Ureter (tissue), 1 donor: Measurements from ENCODE around the gene CPVL. TPM values are rescaled to one million over a fixed set of nuclear protein-coding genes. Genes with fewer than 3 reads are reported as not detected.

Experiments
- DNase-seq: peaks from one replicate; pipeline ENCODE4 v3.0.0-alpha.2; 2020; ENCODE audit warnings: low spot score
- total RNA-seq: library from RNA; stranded (reverse); gene quantifications from one replicate; pipeline ENCODE4 v1.2.4, GENCODE V29; 2023
- donor health status: DM: yes; HTN: yes; CAD: no.

The CPVL gene
- total RNA-seq, 1 donor from 2014 or later, result 15.6 TPM

DNA sequence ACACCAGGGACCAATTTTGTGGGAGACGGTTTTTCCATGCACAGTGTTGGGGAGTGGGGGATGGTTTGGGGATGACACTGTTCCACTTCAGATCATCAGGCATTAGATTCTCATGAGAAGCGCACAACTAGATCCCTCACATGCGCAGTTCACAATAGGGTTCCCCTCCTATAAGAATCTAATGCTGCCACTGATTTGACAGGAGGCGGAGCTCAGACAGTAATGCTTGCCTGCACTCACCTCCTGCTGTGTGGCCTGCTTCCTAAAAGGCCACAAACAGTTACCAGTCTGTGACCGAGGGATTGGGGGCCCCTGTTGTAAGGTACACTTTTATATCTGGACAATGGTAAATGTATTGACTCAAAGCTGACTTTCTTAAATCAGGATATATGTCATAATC is 142.6 kb downstream of the CPVL start:
- DNase-seq, result no peak

DNA sequence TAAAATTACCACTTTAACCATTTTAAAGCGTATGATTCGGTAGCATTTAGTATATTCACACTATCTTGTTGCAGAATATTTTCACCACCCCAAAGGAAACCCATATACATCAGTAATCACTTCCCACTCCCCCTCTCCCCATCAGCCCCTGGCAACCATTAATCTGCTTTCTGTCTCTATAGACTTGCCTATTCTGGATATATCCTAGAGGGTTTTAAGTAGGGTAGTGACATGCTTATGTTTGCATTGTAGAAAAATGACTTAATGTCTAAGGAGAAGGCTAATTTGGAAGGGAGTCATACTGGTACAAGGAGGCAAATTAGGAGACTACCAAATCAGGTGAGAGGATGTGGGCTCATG is 145.6 kb downstream of the CPVL start:
- DNase-seq, result no peak

DNA sequence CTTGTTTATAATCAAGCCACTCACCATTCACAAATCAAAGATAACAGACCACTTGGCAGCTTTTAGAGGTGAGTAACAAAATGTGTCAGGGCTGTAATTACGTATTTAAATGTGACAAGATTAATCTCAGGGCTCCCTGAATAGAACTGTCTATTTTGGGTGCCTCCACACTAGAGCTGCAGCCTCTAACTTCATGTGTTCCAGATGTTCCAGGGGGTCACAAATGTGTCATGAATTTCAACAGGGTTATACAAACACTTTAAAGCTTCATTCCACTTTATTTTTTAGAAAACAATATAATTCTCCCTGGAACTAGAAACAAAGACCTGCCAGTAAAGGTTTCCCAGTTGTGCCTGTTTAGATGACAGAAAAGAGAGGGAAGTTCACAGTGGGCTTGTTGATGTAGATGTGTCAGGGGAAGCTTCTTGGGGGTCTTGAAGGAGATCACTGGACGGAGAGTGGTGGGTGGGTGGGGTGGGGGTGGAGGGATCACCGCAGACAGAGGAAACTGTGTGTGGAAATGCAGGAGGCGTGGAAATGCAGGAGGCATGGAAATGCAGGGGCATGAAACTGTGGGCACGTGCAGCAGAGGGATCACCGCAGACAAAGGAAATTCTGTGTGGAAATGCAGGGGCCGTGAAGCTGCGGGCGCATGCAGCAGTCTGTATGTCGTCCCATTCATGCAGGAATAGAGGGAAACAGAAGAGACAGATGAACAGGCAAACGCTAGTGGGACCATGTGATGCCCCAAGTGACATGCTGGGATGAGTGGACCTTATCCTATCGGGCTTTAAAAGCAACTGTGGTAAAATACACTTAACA is 146.2 kb downstream of the CPVL start:
- DNase-seq, result no peak

DNA sequence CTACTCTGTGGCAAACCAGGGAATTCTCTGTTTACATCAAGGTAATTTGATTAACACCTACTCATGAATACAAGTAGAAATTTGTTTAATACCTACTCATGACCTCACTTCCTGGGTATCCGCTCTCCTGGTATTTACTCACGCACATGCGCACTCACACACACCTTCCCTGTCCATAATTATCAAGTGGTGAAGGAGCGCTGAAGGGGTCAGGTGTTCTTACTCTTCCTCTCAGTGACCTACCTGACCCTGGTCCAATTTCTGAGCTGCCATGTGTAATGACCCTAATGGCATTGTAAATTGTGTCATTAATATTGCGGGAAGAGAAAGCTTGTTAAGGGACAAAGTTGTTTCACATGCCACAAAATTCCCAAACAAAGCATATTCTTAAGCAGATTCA is 146.9 kb downstream of the CPVL start:
- DNase-seq, result no peak

DNA sequence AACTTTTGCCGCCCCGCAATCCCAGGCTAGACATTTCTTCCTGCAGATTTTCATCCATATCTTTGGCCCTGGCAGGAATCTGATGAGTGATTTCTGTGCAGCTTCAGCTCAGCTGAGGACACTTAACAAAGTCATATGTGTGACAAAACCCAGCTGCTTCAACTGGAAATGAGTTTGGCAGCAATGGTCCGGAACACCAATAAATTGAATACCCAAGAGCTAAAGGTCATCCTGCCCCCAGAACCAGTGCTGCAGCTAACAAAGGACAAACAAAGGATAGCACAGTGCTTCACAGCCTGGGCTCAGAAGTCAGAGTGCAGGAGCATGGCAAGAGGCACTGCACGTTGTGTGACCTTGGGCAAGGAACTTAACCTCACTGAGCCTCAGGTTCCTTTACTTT is 148.2 kb downstream of the CPVL start:
- DNase-seq, result no peak

DNA sequence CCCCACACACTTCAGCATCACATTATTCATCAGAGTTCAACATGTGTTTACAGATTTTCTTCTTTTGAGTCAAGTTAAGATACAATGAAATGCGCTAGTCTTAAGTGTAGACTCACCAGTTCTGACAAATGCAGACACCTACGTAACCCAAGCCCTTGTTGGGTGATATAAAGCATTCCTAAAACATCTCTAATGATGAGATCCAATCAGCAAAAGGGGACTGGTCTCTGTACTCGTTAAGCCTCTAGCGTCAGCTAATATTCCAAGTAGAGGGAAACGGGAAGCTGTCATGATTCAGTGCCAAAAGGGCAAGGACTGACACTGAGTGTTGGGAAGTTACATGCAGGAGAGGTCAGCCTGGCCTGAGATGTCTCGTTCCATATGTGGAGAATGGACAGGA is 149.5 kb downstream of the CPVL start:
- DNase-seq, result no peak

DNA sequence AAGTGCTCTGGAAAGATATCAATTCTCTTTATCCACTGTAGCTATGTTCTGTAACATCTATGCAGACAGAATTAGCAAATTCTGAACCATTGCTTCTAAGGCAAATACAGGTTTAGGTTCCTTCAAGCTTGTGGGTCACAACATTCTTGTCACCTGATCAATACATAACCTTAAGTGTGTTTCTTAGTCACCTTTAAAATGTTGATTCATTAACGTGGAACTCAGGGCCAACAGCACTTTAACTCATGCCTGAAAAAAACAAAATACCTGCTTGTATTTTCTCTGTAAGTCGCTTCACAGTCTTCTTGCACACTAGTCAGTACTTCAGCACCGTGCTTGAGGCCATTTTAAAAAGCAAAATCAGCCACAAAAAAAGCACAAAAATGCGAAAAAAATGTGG is 153.0 kb downstream of the CPVL start:
- DNase-seq, result no peak

DNA sequence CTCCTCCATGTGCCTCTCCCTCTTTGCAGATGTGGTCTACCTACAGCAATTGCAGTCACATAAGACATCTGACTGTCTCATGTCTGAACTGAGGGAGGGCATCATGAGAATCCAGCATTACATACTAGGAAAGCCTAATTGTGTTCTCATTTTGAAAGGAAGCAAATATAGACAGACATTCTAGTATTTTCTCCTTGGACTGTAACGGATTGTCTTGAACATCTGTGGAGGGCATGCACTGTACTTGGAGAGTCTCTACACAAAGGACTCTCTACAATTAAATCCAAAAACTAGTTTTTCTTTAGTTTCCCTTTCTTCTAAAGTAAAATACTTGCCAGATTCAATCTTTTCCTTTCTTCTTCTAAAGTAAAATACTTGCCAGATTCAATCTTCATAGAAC is 153.5 kb downstream of the CPVL start:
- no peak for DNase-seq

DNA sequence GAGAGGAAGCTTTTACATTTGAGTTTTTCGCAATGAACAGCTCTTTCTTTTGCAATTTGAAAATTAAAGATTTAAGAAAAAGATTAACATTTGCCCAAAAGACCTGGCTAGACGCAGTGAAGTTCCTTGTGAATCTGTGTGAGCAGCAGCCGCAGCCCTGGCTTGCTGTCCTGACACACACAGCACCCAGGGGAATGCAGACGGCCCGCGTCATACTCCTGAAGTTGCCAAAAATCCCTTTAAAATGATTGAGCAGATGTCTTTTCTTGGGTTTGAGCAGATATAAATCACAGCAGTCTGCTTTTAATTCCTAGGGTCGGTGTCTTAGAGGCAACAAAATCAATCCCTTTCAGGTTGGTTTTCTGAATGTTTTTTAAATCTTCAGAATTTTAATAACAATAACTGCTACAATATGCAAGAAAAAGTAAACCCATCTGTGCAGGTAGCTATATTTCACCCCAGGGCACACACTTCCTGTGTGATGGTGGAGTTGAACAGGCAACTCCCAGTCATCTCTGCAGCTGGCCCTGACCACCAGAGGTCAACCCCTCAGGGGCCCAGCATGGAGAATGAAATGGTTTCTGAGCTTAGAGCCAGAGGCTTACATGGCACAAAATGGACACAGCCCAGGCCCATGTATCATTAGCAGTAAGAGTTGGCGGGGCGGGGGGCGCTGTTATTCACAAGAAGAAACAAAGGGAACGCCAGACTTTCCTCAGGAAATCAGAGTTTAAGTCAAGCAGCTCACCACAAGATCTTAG is 156.0 kb downstream of the CPVL start:
- no peak for DNase-seq

DNA sequence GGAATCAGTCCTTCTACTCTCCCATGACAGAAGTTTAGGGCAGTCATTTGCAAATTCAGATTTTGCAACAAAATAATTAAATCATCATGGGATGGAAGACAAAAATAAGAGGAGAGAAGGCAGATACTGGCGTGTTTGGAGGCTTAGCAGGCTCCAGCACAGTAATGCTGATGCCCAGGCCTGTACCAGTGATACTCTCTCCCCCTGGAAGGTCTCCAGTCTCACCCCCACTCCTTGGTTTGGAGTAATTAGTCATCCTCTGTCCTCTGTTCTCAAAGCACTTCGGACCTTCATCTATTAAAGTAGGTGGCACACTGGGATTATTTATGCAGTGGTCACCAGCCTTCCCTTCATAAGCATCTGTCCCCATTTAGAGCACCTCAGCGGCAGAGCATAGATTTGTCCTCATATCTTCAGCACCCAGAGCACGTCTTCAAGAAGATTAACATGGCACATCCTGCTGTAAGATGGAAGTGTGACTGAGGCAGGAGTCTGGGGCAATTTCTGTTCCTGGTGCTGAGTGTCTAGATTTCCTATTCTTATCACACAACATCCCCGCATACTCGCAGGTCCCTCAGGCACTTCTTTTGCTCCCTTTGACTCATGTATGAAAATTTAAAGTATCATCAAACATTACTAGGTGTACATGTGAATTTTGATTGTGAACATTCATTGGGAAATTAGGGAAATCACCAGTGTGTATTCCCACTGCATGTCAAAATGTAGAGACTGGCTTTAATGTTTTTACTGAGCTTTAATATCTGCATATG is 156.9 kb downstream of the CPVL start:
- no peak for DNase-seq

DNA sequence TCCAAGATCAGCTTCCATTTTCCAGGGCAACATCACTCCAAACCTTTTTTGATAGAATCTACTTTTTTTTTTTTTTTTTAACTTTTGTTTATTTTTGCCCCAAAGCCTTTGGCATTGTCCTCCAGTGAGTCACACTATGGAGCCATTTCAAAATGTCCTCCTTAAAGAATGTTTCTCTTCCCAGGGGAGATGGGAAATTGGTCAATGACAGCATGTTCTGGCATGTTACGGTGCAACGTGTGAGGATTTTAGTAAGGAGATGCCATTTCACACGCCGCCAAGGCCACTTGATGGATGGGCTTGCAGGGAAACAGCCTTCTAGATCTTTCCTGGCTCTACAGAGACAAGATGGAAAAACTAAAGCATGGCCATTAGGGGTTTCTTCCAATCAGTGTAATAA is 157.5 kb downstream of the CPVL start:
- no peak for DNase-seq

DNA sequence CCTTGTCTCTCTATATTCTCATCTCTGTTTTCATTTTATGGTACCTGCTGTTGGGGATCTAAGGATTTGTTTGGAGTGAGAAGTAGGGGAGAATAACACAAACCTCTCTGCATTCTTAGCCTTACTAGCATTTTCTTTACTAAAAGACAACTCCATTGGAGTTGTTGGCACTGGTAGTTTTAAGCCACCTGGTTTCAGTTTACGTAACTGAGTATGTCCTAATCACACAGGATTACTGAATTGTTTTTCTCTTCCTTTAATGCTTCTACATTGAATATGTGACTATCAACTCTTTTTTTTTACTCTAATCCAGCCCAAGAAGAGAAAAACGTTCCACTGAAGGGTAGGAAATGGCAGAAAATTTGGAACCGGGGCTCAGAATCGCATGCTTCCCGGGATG is 158.2 kb downstream of the CPVL start:
- DNase-seq, result no peak

DNA sequence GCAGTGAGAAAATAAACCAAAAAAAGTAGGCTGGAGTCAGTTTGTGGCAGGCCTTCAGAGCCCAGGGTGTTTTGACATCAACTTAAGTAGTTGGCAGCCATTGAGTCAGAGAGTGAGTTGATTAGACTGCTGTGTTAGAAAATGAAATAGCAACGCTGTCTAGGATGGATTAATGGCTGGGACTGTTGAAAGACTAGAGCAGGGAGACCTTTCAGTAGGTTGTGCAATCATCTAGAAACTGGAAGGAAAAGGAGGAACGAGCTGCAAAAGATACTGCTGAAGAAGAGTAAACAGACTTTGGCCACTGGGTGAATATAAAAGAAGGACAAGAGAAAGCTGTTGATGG is 159.6 kb downstream of the CPVL start:
- DNase-seq, result no peak

DNA sequence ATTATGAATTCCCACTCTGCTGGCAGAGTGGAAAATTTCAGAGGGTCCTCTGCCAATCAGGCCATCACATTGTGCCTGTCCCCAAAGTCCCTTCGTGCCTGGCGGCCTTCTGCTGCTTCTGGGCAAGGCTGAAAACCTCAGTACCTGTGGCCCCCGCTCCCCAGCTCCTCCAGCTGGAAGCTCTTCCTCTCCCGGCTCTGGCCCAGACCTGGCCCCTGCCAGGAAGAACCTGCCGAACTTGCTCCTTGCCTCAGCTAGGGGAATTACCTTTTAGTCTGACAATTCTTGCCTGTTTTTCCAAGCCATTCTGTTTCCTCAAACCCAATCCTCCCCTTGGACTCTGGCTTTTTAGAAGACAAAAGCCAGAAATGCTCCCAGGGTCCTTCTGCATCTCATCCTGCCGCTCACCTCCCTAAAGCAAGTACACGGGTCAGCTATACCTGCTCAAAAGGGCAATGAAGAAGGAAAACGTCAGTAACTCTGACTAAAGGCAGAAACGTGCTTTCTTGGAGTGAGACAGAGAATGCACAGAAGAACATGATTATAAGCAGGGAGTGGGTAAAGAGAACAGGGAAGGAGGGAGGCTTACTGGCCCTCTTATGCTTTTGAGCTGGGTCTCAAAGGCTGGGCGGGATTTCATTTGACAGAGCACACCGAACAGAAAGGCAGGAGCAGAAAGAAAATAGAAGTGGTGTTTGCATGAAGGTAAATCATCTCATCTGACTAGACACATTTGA is 160.1 kb downstream of the CPVL start:
- peak; percentile 66 for DNase-seq

DNA sequence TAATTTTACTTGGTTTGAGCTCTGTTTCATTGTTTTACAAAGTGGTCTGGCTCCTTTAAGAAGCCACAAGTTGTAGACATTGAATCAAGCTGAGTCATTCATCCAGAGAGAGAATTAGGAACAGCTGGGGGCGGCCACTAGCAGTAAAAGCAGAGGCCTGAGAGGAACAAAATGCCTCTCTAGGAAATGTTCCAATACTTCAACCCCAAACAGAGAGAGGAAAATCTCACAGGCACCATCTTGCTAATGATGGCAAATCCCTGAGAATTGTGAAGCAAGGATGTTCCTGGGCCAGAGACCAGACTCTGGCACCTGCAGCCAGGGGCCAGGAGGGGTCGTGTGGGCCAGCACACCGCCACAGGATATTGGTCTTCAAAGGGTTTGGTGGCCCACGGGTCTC is 161.7 kb downstream of the CPVL start:
- no peak for DNase-seq

DNA sequence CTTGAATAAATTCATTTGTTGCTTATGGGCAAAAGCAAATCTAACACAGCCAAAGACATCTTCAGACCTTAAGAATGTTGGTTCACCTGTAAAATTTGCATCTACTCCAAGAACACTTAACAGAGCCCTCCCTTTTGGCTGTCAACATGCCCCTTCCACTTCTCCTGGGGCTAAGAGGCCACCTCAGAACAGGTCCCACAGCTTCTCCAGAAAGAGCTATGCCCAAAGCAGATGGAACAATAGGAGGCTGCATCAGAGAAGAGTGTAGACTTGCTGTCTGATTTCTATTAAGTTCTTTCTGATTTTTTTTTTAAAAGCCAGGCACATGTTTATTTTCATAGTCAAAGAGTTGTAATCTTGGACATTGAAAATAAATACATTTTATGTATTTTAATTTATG is 162.1 kb downstream of the CPVL start:
- DNase-seq, result no peak

DNA sequence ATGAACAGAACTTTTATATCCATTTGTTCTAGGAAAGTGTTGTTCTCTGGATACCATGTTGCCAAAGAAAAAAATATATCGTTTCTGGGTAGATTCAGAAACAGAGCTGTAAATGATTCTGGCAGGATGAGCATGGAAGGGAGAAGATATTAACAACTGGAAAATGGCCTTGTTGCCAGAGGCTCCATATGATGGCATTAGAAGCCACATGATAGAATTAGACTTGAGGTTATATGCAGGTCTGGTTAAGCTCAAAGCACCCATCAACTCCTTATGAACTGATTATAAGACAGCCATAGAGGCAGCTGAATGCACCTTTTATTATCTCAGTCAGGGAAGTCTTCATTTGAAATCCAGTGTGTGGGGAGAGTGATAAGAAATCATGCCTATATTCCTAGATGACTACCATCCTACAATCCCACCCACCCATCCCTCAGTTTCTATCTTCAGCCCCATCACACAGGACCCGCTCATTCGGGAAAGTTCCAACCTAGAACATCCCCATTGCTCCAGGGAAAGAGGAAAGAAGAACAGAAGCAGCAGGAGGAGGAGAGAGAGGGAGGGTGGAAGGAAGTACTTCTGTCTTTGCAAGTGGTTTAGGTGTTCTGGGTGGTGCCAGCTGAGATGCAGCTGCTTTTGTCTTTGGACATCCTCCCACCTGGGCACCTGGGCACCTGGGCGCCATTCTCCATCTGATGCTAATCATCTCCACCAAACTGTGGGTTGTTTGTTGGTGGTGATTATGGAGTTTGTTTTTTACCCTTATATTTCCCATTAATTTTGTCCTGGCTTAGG is 162.7 kb downstream of the CPVL start:
- DNase-seq, result no peak

DNA sequence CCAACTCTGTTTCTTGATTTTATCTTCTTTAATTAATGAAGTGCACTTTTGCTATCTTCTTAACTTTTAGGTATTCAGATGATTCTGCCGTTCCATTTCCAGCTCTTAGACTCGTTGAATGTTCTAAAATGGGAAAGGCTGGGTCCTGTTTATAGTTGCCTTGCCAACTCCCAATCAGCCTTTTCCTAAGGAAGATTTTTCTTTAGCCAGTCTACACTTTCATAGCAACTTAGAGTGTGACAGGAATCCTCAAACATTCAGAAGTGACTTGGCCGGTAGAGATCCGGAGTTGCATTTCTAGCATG is 165.2 kb downstream of the CPVL start:
- no peak for DNase-seq

DNA sequence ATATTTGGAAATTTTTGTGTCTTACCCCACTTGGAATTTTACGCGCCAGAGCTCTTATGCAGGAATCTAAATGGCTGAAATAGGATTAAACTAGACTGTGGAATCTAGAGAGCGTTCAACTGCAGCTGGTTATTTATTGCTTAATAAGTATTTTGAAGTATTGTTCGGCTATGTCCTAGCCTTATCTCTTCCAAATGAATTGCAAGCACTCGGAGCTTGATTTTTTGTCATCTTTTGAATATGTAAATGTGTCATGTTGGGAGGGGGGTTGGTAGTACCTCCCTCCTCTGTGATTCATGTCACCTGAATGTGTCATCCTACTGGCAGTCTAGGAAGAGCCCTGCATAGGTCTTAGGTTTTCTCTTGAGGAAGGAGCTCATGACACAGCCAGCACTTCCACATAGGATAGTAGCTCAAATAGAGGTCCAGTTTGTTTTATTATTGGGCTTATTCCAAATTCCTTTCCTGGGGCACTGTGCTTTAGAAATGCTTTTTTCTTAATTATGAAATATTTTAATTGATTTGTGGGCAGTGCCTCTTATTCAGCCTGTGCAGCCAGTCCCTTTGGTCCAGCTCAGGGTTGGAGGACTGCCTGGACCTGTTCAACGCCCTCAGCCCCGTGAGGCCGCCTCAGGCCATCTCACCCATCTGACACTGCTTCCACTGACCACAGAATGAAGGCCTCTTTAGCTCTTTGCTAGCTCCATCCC is 165.7 kb downstream of the CPVL start:
- DNase-seq, result no peak

DNA sequence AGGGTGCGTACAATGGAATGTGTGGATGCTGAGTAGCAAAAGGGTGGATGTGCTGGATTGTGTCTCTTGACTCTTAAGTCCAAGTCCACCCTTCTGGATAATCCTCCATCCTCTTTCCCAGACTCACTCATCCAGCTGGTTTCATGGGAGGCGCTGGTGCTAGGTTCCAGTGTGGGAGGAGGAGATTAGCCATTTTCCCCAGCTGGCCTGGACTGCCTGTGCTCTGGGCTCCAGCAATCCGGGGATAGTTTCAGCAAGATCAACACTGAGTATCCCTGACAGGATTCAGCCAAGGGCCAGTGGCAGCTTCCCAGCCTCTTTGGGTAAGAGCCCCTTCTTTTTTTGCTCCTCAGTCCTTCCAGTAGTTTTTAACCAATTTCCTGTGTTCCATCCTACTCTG is 166.6 kb downstream of the CPVL start:
- no peak for DNase-seq

DNA sequence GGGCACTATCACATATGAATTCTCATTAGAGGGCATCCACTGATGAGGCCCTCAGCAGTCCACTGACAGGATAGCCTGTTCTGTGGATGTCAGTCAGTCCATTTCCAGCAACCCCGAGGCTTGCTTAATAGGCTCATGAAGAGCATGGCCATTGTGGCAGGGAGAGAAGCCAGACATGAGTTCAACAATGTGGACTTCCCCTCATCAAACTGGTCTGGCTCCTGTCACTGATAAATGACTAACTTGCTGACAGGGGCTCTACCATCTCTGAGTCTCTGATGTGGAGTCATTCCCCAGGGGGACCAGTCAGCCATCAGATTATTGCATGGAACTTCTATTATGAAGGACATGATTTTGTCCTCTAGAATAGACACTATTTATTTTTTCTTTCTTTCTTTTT is 168.5 kb downstream of the CPVL start:
- DNase-seq, result no peak
